HG03469 (cell line): ENCODE data around the gene USP6NL.

Source experiments
- ATAC-seq: cut with Tn5 transposase; IDR thresholded peaks from one replicate; pipeline ENCODE4 v1.9.1; 2021; ENCODE audit warnings: mild to moderate bottlenecking, moderate library complexity, moderate number of reproducible peaks; ENCODE audit not compliant: unreplicated experiment

USP6NL gene

DNA sequence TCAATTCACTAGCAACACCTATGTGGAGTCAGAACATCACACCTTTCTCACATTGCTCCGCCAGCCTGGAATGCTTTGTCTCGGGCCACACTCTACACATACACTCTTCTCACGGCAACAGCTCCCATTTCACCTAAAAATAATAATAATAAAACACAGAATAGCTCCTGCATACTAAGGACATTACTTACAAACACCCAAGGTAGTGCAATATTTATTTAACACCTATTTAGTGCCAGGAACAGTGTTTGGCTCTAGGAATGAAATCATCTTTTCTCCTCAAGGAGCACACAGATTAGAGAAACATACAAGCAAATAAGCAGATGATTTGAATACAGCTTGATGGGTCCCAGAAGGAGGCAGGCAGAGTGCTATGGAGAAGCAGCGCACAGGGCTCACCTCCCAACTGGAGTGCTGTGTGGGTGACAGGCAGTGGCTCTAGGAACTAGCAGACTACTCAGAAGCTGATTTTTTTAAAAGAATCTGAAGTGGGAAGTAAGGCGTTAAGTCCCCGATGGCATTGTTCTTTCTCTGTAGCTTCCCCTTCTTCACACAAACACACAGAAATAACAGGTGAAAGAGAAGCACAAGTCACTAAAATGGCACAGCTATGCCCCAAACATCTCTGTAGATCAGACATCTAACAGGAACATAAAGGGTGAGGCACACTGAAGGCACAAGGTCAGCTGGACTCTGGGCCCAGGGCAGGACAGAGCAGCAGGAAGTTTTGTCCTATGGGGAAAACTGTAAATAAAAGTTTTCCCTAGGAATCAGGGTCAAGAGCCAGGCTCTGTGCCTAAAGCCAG is 16.7 kb downstream of the USP6NL start:
- ATAC-seq = no peak

- no peak for ATAC-seq
These were observed 17.8 kb downstream of the USP6NL start for GRCh38 chr10:11593612-11594011.

DNA sequence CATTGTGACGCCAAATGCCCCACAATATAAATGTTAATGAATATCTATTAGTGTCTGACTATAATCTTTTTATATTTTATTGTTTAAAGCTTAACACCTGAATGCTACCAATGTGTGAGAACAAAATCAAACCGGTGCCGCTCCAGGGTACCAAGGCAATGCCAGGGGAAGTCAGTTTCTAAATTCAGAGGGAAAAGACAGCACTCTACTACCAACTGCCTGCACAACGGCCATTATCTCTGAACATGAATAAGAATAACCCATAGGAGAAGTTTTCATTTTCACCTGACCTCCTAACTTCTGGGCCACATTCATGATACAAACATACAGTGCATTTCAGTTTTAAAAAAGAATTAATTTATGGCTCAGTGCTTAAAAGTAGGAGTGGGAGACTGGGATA is 21.7 kb downstream of the USP6NL start:
- ATAC-seq = no peak

DNA sequence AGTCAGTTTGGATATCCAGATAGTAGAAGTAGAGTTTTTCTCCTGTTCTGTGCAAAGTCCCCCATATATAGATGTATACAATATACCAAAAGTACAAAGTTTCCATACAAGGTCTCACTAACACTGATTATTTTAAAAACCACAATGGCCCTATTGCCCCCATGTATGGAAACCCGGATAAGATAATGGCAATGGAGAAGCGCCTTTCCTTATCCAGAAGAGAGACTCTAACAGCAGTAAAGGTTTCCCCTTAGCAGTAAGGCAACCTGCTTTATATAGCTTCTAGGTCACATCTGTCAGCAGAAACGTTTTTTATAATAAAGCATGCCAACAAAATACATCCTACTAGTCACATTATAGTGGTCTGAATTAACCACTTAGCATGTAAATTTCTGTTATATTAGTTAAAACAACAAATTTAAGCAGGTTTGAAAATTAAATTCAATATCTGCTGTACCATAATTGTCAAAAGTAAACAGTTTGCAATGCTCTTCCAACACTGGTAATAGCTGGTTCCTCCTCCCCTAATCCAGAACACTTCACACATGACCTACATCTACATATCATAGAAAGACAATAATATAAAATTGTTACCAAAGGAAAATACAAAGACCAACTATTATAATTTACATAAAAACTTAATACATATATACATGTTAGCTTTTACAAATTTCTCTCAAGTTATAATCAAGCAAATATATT is 22.4 kb downstream of the USP6NL start:
- no peak for ATAC-seq

DNA sequence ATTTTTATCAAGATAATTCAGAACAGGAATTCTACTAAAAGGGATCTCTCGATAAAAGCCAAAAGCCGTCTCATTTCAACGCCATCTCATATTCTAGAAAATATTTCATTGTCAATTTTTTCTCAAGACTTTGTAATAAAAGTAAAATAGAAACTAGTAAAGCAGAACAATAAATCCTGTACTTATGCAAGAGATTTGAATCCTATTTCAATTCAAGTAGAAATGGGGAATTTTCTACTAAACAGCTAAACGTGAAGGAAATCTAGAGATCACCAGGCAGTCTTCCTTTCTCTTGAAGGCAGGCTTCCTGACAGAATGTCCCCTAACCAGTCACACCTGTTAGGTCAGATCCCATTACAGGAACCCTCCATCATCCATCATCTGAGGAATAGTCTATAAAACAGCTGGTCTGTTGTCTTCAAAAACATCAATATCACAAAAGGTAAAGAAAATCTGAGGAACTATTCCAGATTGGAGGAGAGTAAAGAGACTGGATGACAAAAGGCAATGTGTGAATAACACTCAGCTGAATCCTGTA is 23.7 kb downstream of the USP6NL start:
- ATAC-seq = no peak

DNA sequence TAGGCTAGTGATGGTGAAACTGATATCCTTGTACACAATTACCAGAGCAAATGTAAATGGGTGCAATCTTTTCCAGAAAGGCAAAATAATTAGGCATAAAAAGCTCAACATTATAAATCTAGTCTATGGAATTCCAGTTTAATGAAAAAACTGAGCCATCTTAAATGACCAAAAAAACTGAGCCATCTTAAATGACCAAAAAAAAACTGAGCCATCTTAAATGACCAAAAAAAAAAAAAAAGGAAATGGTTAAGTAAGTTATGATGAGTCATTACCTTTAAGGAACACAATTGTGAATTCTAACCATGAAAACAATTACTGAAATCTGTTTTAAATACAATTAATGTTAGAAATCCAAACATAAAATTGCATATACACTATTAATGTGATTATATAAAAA is 25.3 kb downstream of the USP6NL start:
- no peak for ATAC-seq

GRCh38 chr10:11581213-11581612 is 30.2 kb downstream of the USP6NL start:
- no peak for ATAC-seq

DNA sequence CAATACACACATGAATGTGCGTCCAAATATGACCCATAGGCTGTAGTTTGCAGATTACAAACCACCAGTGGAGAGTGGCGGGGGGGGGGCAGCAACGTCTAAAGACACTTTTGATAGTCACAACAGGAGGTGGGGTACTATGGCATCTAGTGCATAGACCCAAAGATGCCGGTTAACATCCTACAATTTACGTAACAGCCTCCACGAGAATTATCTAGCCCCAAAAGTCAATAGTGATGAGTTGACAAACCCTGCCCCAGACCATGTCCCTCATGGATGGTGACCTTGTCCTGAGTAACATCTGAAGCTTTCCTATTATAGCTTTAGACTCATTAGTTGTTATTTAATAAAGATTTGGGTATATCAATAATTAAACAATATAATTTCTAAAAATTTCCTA is 31.6 kb downstream of the USP6NL start:
- ATAC-seq = no peak

- ATAC-seq = no peak
These were observed 32.6 kb downstream of the USP6NL start for GRCh38 chr10:11578802-11579255.

GRCh38 chr10:11576092-11576809 is 35.2 kb downstream of the USP6NL start:
- no peak for ATAC-seq

DNA sequence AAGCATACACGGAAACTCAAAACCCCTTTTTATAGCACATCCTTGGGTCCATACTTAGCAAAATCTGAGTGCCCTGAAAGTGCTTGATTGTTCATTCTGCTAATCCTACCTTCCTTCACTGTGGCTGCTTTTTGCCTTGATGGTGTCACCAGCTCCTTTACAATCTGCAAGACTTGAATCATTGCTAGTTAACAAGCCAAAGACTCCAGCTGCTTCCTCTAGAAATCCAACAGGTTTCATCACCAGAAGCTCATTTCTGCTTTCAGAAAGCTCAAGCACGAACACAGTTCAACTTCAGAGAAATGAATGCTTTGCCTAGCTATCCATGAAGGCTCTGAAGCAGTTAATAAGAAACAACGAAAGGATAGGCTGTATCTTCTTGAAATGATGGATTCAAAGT is 38.0 kb downstream of the USP6NL start:
- ATAC-seq = peak; percentile 35

- no peak for ATAC-seq
These were observed 40.7 kb downstream of the USP6NL start for GRCh38 chr10:11570751-11571150.

- no peak for ATAC-seq
These were observed 42.0 kb downstream of the USP6NL start for GRCh38 chr10:11569471-11569870.

DNA sequence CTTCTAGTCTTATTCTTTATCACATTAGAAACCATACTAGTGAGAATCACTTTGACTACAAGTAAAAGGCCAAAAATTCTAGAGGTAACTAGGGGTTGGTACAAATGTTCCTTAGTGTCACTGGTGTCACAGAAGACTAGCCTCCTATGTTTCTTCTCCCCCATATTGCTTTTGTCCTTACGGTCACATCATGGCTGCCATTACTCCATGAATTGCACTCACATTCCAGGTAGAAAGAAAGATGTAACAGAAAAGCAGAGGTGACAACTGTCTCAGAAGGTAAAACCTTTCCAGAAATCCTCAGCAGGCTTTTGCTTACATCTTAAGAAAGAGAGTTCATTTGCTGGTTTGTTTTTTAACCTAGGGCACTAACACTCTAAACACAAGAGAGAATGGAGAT is 42.9 kb downstream of the USP6NL start:
- ATAC-seq = no peak

- ATAC-seq = no peak
These were observed 46.7 kb downstream of the USP6NL start for GRCh38 chr10:11564741-11565140.

- ATAC-seq = no peak
These were observed 47.5 kb downstream of the USP6NL start for GRCh38 chr10:11563936-11564335.

GRCh38 chr10:11562888-11563287 is 48.6 kb downstream of the USP6NL start:
- no peak for ATAC-seq

DNA sequence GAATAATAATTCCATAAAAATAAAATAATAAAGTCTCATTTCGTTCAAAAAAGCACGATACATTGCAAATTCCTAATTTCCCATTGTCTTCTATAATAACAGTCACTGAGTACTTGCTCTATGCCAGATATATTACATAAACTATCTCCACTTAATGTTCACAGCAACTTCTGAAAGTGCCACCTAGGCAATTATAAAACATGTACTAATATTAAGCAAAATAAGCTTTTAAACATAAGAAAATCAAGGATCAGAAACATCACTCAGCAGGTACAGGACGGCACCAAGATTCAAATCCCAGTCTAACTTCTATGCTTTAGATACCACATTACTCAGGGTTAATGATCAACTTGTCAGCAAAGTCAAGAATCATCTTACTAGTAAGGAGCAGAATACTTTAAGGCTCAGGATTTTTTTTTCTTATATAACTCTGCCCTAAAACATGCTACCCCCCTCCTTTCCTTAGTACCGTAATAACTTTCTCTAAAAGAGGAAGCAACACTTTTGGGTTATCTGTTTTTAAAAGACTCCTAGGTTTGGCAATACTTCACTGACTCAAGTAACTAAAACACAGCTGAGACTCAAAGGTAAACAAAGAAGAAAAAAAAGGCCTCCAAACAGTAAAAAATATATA is 51.3 kb downstream of the USP6NL start:
- peak; percentile 65 for ATAC-seq

DNA sequence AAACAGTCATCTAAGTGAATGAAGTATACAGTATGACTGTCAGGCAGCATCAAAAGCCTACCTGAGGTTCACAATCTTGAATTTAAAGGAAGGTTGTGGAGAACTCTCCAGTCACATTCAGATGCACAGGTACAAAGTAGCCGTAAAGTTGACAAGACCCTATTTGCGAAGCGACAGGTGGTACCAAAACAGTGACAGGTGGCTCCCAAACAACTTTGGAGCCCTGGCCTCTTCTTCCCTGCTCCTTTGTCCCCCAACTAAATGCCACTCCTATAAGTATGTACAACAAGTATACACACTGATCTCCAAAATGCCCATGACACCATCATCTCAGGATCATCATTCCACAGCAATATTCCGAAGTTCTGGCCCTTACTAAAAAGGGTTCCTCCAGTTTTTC is 53.5 kb downstream of the USP6NL start:
- ATAC-seq = no peak

GRCh38 chr10:11557513-11557912 is 53.9 kb downstream of the USP6NL start:
- ATAC-seq = no peak

DNA sequence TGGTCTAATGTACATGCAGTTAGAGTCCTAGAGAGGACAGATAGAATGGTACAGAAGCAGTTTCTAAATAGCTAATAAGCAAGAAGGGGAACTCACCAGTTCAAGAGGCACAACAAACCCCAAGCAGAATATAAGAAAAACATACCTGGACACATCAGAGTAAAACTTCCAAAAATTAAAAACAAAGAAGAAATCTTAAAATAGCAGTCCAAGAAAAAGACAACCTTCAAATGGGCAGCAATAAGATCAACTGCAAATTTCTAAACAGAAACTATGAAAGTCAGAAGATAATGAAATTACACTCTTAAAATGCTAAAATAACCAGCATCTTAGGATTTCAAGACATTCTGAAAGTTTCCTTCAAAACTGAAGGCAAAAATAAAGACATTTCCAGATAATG is 55.9 kb downstream of the USP6NL start:
- no peak for ATAC-seq
